ENCODE results near the gene TMPRSS11B. TPM values are rescaled to one million over a fixed set of nuclear protein-coding genes. Genes with fewer than 3 reads are reported as not detected.
"Not testable (repeated sequence)": the region's sequence is repeated elsewhere in the genome, so short reads cannot be mapped to it uniquely, and the experiment has no call there.

The TMPRSS11B gene
- total RNA-seq, 1 experiment from 2014 or later, result not detected

- DNase-seq (ENCODE audit: low spot score), result no peak
- in situ Hi-C loops (cut with HindIII; ENCODE audit: low sequenced_read_pairs), result no loop called here
Measured at GRCh38 chr4:68249434-68249833, 3.9 kb upstream of the TMPRSS11B start.

DNA sequence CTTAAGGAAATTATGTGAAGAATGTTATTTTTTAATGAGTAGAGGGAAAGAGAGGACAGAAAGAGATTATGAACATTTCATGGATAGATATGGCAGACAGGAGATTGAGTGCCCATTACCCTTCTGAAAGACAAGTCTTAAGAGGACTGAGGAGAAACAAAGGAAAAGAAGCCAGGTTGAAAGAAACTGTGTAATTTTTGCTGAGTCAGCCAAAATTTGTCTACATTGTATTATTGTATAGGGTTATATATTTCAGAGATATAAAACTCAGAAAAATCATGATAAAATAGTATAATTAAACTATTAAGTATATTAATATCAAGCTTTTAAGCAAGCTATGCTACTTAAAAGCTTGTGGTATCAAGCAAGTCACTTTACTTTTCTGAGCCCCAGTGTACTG lies 4.9 kb downstream of the TMPRSS11B start:
- no peak for DNase-seq (ENCODE audit: low spot score)
- in situ Hi-C loops (cut with HindIII; ENCODE audit: low sequenced_read_pairs), result no loop called here

- no peak for DNase-seq (ENCODE audit: low spot score)
- in situ Hi-C loops (cut with HindIII; ENCODE audit: low sequenced_read_pairs), result no loop called here
Measured at GRCh38 chr4:68228568-68228967, 16.9 kb downstream of the TMPRSS11B start.

DNA sequence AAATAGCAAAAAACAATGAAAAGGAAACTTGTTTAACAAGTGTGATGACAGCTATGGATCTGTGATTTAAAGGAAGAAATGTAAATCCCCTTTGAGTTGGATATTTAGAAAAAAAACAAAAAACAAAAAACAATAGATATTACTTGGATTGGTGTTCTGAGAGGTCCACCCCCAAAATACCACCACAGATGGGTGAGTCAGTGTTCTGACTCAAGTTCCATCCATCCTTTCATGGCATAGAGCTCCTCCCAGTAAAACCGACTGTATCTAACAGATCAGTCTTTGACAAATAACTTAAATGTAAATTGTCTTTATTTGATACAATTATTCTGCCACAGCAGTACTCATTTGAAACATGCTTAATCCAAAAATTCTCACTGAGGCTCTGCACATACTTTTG lies 27.4 kb downstream of the TMPRSS11B start:
- in situ Hi-C loops (cut with HindIII; ENCODE audit: low sequenced_read_pairs), result no loop called here
- no peak for DNase-seq (ENCODE audit: low spot score)

DNA sequence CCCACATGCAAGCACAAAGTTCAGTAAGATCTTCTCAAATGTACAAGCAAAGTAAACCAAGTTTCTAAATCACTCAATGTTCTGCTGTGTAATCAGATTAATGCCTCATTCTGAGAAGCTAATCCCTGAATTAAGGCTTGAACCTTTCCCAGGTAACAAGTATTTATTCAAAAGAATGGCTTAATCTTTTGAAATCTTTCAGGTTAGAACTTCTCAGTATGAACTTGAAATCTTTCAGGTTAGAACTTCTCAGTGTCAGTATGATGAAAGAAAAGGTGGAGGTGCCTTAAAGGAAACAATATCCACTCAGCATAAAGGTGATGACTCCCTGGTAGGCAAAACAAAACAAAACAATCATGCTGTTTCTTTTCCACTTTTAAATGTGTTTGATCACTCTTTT lies 29.0 kb downstream of the TMPRSS11B start:
- in situ Hi-C loops (cut with HindIII; ENCODE audit: low sequenced_read_pairs), result no loop called here
- no peak for DNase-seq (ENCODE audit: low spot score)

GRCh38 chr4:68209003-68209402 lies 36.5 kb downstream of the TMPRSS11B start:
- in situ Hi-C loops (cut with HindIII; ENCODE audit: low sequenced_read_pairs), result no loop called here
- DNase-seq (ENCODE audit: low spot score), result no peak

GRCh38 chr4:68194305-68194704 lies 51.2 kb downstream of the TMPRSS11B start:
- in situ Hi-C loops (cut with HindIII; ENCODE audit: low sequenced_read_pairs); DNase-seq (ENCODE audit: low spot score): not testable (repeated sequence)

GRCh38 chr4:68193194-68193593 lies 52.3 kb downstream of the TMPRSS11B start:
- DNase-seq (ENCODE audit: low spot score), result no peak
- in situ Hi-C loops (cut with HindIII; ENCODE audit: low sequenced_read_pairs), result no loop called here

- DNase-seq (ENCODE audit: low spot score), result no peak
- in situ Hi-C loops (cut with HindIII; ENCODE audit: low sequenced_read_pairs), result no loop called here
Measured at GRCh38 chr4:68187145-68187544, 58.3 kb downstream of the TMPRSS11B start.

GRCh38 chr4:68184923-68185322 lies 60.6 kb downstream of the TMPRSS11B start:
- in situ Hi-C loops (cut with HindIII; ENCODE audit: low sequenced_read_pairs), result no loop called here

GRCh38 chr4:68183417-68183816 lies 62.1 kb downstream of the TMPRSS11B start:
- no peak for DNase-seq (ENCODE audit: low spot score)
- in situ Hi-C loops (cut with HindIII; ENCODE audit: low sequenced_read_pairs), result no loop called here

More at GRCh38 chr4:68184923-68185322, 60.6 kb downstream of the TMPRSS11B start:
- no peak for DNase-seq (ENCODE audit: low spot score)

GRCh38 chr4:68182382-68182820 lies 63.1 kb downstream of the TMPRSS11B start:
- in situ Hi-C loops (cut with HindIII; ENCODE audit: low sequenced_read_pairs), result no loop called here
- no peak for DNase-seq (ENCODE audit: low spot score)

DNA sequence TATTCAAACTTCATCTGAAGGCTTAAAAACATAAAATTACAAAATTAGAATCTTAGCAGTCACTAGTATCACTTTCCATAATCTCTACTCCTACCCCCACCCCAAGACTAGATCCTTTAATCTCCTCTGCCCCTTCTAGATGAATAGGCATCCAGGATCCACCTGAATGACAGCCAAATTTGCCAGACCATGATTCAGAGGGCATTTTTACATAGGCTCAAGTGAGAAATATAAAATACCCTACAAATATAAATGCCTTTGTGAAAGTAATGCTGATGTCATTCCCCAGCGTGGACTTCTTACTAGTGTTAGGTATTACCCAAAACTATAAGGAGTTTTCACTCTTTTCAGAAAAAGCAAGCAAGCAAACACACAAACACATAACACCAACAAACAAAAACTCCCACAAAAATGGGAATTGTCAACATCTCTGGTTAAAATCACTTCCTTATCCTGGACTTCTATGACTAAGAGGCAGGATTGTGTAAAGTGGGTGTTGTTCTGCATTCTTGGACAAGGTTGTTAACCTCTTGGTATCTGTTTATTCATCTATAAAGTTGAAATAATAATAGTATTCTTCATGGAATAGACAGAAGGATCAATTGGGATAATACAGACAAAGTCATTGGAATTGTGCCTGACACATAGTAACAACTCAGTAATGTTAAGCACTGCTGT lies 64.5 kb downstream of the TMPRSS11B start:
- peak; percentile 6 for DNase-seq (ENCODE audit: low spot score)
- in situ Hi-C loops (cut with HindIII; ENCODE audit: low sequenced_read_pairs), result no loop called here

DNA sequence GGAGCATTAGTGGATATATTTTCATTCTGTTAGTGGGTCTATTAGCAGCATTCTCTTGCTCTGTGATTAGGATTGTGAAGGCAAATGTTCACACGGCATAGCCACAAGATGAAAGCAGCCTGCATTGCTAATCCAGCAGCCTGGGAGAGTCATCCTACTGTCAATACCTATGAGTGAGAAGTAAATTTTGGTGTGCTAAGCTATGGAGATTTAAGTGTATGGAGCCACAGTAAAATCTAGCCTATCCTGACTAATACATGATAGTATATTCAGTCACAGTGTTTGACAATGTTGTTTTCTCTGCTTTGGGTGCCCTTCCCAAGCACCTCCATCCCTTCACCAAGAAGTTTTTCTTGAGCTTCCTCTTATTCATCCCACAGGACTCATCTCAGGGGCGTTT lies 68.6 kb downstream of the TMPRSS11B start:
- no peak for DNase-seq (ENCODE audit: low spot score)
- in situ Hi-C loops (cut with HindIII; ENCODE audit: low sequenced_read_pairs), result no loop called here

Other genes with a start within 250 kb of the TMPRSS11B start
- gene TMPRSS11F, start 115.8 kb downstream of the TMPRSS11B start, total RNA-seq (2014; rRNA removed; shearing (Covaris generic)), result not detected in 2 replicates
- gene YTHDC1, start 104.4 kb upstream of the TMPRSS11B start, total RNA-seq (2014; rRNA removed; shearing (Covaris generic)), result 7.1 and 25.8 TPM in 2 replicates
- gene TMPRSS11E, start 201.8 kb upstream of the TMPRSS11B start, total RNA-seq (2014; rRNA removed; shearing (Covaris generic)), result not detected in 2 replicates

All from G401 (cell line).